Keratinocyte (primary cell): ENCODE measurements around the gene EXD3. TPM values are rescaled to one million over a fixed set of nuclear protein-coding genes. Genes with fewer than 3 reads are reported as not detected.

Experiments used
- DNase-seq: peaks from one replicate; pipeline ENCODE4 v3.0.0-alpha.2; 2011; ENCODE audit warnings: low read depth, missing footprints, low spot score
- FAIRE-seq: peaks from 2 replicates; lab custom pipeline; 2011; peaks lifted over from hg19 to GRCh38; lab: Jason Lieb, UNC
- H2AFZ ChIP-seq: 2 replicates; pipeline ENCODE4 v1.6.0; 2012; ENCODE audit warnings: low read length, control low read depth, inconsistent platforms; ENCODE audit not compliant: control insufficient read depth
- H3K27ac ChIP-seq: 2 replicates; pipeline ENCODE4 v1.5.1; 2011; ENCODE audit warnings: low read length; ENCODE audit not compliant: control insufficient read depth, insufficient read depth
- H3K27me3 ChIP-seq: 3 replicates; pipeline ENCODE4 v1.6.0; 2011; ENCODE audit warnings: low read length; ENCODE audit not compliant: control insufficient read depth, insufficient read depth; ENCODE audit errors: extremely low read depth
- H3K36me3 ChIP-seq, 2 experiments: 2 replicates in 1 of 2; 3 replicates in 1 of 2; pipeline ENCODE4 v1.5.1; 2011; ENCODE audit warnings: low read length in 2 of 2, mild to moderate bottlenecking in 1 of 2; ENCODE audit not compliant: control insufficient read depth in 2 of 2, insufficient read depth in 2 of 2; ENCODE audit errors: extremely low read depth in 1 of 2
- H3K4me1 ChIP-seq: 3 replicates; pipeline ENCODE4 v1.5.1; 2011; ENCODE audit warnings: low read length; ENCODE audit not compliant: control insufficient read depth, insufficient read depth; ENCODE audit errors: extremely low read depth
- H3K4me2 ChIP-seq: 3 replicates; pipeline ENCODE4 v1.6.0; 2011; ENCODE audit warnings: low read depth, low read length; ENCODE audit not compliant: control insufficient read depth, insufficient read depth; ENCODE audit errors: extremely low read depth
- H3K4me3 ChIP-seq, 3 experiments: fragments of 200-600 bp in 1 of 3; sonication (generic) in 1 of 3; 2 replicates in 2 of 3; 3 replicates in 1 of 3; pipeline ENCODE4 v1.5.1; 2011 to 2016; ENCODE audit warnings: low read length in 3 of 3, mild to moderate bottlenecking in 3 of 3, control low read depth in 2 of 3, inconsistent platforms in 1 of 3, low read depth in 1 of 3, mixed read lengths in 1 of 3, mixed run types in 1 of 3, moderate library complexity in 1 of 3; ENCODE audit not compliant: control insufficient read depth in 2 of 3, insufficient read depth in 2 of 3; ENCODE audit errors: extremely low read depth in 1 of 3
- H3K79me2 ChIP-seq: 2 replicates; pipeline ENCODE4 v1.6.0; 2012; ENCODE audit warnings: low read length; ENCODE audit not compliant: control insufficient read depth, insufficient read depth
- H3K9ac ChIP-seq: 3 replicates; pipeline ENCODE4 v1.6.0; 2011; ENCODE audit warnings: low read length; ENCODE audit not compliant: control insufficient read depth, insufficient read depth; ENCODE audit errors: extremely low read depth
- H3K9me1 ChIP-seq: 3 replicates; pipeline ENCODE4 v1.6.0; 2011; ENCODE audit warnings: low read length; ENCODE audit not compliant: control insufficient read depth, insufficient read depth; ENCODE audit errors: extremely low read depth
- H3K9me3 ChIP-seq: 2 replicates; pipeline ENCODE4 v1.5.1; 2012; ENCODE audit warnings: low read depth, low read length; ENCODE audit not compliant: control insufficient read depth
- H4K20me1 ChIP-seq: 3 replicates; pipeline ENCODE4 v1.6.0; 2011; ENCODE audit warnings: low read length; ENCODE audit not compliant: control insufficient read depth, insufficient read depth; ENCODE audit errors: extremely low read depth
- CTCF ChIP-seq, 3 experiments: IDR thresholded peaks in 1 of 3; conservative IDR thresholded peaks in 1 of 3; optimal IDR thresholded peaks in 1 of 3; 2 replicates in 2 of 3; 3 replicates in 1 of 3; pipeline versions ENCODE3 to v1.5.1; 2011; ENCODE audit warnings: low read length in 3 of 3, mild to moderate bottlenecking in 3 of 3, moderate library complexity in 2 of 3, control low read depth in 1 of 3, inconsistent platforms in 1 of 3; ENCODE audit not compliant: insufficient read depth in 2 of 3; ENCODE audit errors: extremely low read depth in 1 of 3
- EZH2 ChIP-seq: IDR thresholded peaks from one replicate; pipeline ENCODE4 v1.6.1; 2012; ENCODE audit warnings: inconsistent platforms, mild to moderate bottlenecking, low read length, moderate library complexity
- dilution Hi-C: fragments of 300-500 bp; cut with MboI; formaldehyde crosslinking; loops from one replicate; pipeline ENCODE4 v1.7.0; 2020; ENCODE audit warnings: low sequenced_read_pairs; ENCODE audit not compliant: extremely low pct_ligation_motif_present
- polyA plus RNA-seq, 5 experiments: library from polyadenylated mRNA; depleted of rRNA in 3 of 5; stranded (reverse) in 3 of 5; stranded (forward) in 1 of 5; unstranded in 1 of 5; fragments of >200 nt; gene quantifications; 1 replicate in 1 of 5; 2 replicates in 3 of 5; 3 replicates in 1 of 5; pipeline versions ENCODE4 v1.2.1 to v1.2.3, GENCODE V29; 2011 to 2012; ENCODE audit warnings: missing spikeins in 2 of 5, low read depth in 1 of 5, low replicate concordance in 1 of 5

EXD3 gene
- polyA plus RNA-seq, 1 donor (not counting 4 experiments of a cell fraction or from before 2014, with no cell fraction given): 1.5 TPM

- Histone ChIP-seq H3K79me2 (no peaks in the 10 kb centered on the region), H2AFZ (no peak overlapping the region), H3K9me1 (no peaks in the 10 kb centered on the region), H3K36me3 (peaks cover 0 to 1% of the 10 kb centered on the region in 2 experiments), H3K9me3 (peaks cover 5% of the 10 kb centered on the region), H3K4me1 (no peaks in the 10 kb centered on the region), H3K9ac (no peak overlapping the region), H3K4me3 (no peak overlapping the region), H3K4me2 (no peak overlapping the region), H3K27me3 (no peaks in the 10 kb centered on the region), H4K20me1 (no peaks in the 10 kb centered on the region), H3K27ac (no peak overlapping the region)
- no peak for TF ChIP-seq CTCF (optimal IDR thresholded peaks at IDR 0.05 in 1 of 3, IDR thresholded peaks at IDR 0.05 in 1 of 3, conservative IDR thresholded peaks at IDR 0.05 in 1 of 3; ENCODE audit: extremely low read depth in 1 of 3, insufficient read depth in 2 of 3, low read length in 3 of 3)
- no peak for TF ChIP-seq EZH2
- FAIRE-seq: no peak
- dilution Hi-C loops: no loop called here
- DNase-seq: no peak
These were observed 54.4 kb downstream of the EXD3 start for GRCh38 chr9:137368431-137369035.

GRCh38 chr9:137367506-137368430 is 55.2 kb downstream of the EXD3 start:
- H4K20me1 ChIP-seq: no peaks in the 10 kb centered on the region
- no peaks in the 10 kb centered on the region for H3K79me2 ChIP-seq
- H2AFZ ChIP-seq: no peak overlapping the region
- H3K27me3 ChIP-seq: no peaks in the 10 kb centered on the region
- H3K4me2 ChIP-seq: no peak overlapping the region
- no peak overlapping the region for H3K27ac ChIP-seq
- FAIRE-seq (no peak), DNase-seq (no peak)
- no peak overlapping the region for H3K9ac ChIP-seq
- H3K4me1 ChIP-seq: no peaks in the 10 kb centered on the region
- H3K9me1 ChIP-seq: no peaks in the 10 kb centered on the region
- TF ChIP-seq CTCF (optimal IDR thresholded peaks at IDR 0.05 in 1 of 3, IDR thresholded peaks at IDR 0.05 in 1 of 3, conservative IDR thresholded peaks at IDR 0.05 in 1 of 3; ENCODE audit: extremely low read depth in 1 of 3, insufficient read depth in 2 of 3, low read length in 3 of 3) (no peak), EZH2 (no peak)
- H3K4me3 ChIP-seq: no peak overlapping the region
- peaks cover 0 to 1% of the 10 kb centered on the region in 2 experiments for H3K36me3 ChIP-seq
- dilution Hi-C loops: no loop called here
- peaks cover 5% of the 10 kb centered on the region for H3K9me3 ChIP-seq
